ENCODE data around the gene IAH1. TPM values are rescaled to one million over a fixed set of nuclear protein-coding genes. Genes with fewer than 3 reads are reported as not detected.
A peak's percentile ranks its signal among the peaks of the same experiment; 100 is the strongest.

Gene IAH1
- total and polyA plus RNA-seq, 2 of the 4 experiments (the other 2 are of a cell fraction): 84.5 to 89.8 TPM

- peak overlapping the region; percentile 100 for H3K27ac ChIP-seq (ENCODE audit: insufficient read depth, low read length)
- ChIA-PET POLR2A (ENCODE audit: unreplicated experiment) (interaction anchor here (0.7 kb wide), 1 partner anchor 355 kb away, joined by 3 read pairs; no protein-coding TSS in a partner anchor), CTCF (interaction anchor here (0.8 kb wide), 1 partner anchor 9 kb away, joined by 3 read pairs; no protein-coding TSS in a partner anchor)
- peaks cover 7% of the 10 kb centered on the region; the same call in 1 of the 2 replicates for H3K9me1 ChIP-seq (ENCODE audit: insufficient read depth, low read length)
- peak overlapping the region; percentile 100 for H3K4ac ChIP-seq (ENCODE audit: low read depth, low read length)
- DNase-seq: peak; percentile 61
- intact Hi-C loops (cut with micrococcal nuclease) (no loop called here), dilution Hi-C loops (cut with HindIII; ENCODE audit: low sequenced_read_pairs, unreplicated experiment) (no loop called here), in situ Hi-C loops (cut with MboI; ENCODE audit: low sequenced_read_pairs) (no loop called here)
- H2AK5ac ChIP-seq (ENCODE audit: low read depth, low read length): peak overlapping the region; percentile 100
- peaks cover 4% of the 10 kb centered on the region in 2 experiments; a peak in 3 of 4 replicates for H3K79me1 ChIP-seq (ENCODE audit: low read depth in 1 of 2, low read length in 2 of 2)
- peak overlapping the region; percentile 100 for H2BK20ac ChIP-seq (ENCODE audit: low read depth, low read length)
- peak overlapping the region; percentile 99 for H3K23ac ChIP-seq (ENCODE audit: low read depth, low read length)
- no peaks in the 10 kb centered on the region for H3K9me3 ChIP-seq (ENCODE audit: control insufficient read depth, insufficient read depth, low read length)
- peak overlapping the region; percentile 87; the same call in 1 of the 2 replicates for H3K56ac ChIP-seq (ENCODE audit: extremely low read depth, insufficient read depth, low read length)
- no peaks in the 10 kb centered on the region for H3K27me3 ChIP-seq (ENCODE audit: control insufficient read depth, insufficient read depth, low read length)
- H2AFZ ChIP-seq (replicated peaks; ENCODE audit: low read length, poor library complexity): peak overlapping the region; percentile 71
- TF ChIP-seq MAZ (IDR thresholded peaks at IDR 0.05; ENCODE audit: borderline replicate concordance, low read depth, low read length) (no peak), FOS (IDR thresholded peaks at IDR 0.05; ENCODE audit: low read depth, low read length) (peak; percentile 59; the same call in 1 of the 2 replicates), BHLHE40 (IDR thresholded peaks at IDR 0.05; ENCODE audit: low read depth, low read length) (no peak), CHD1 (IDR thresholded peaks at IDR 0.05; ENCODE audit: low read depth, low read length) (no peak), POLR2A (IDR thresholded peaks at IDR 0.05; ENCODE audit: low read depth, low read length) (no peak), MAFK (IDR thresholded peaks at IDR 0.05; ENCODE audit: low read depth, low read length) (no peak)
- H3K4me1 ChIP-seq (ENCODE audit: control insufficient read depth, insufficient read depth, low read length): peaks cover 11% of the 10 kb centered on the region
- peak overlapping the region; percentile 88 for H3K4me2 ChIP-seq (ENCODE audit: low read depth, low read length)
- H3K14ac ChIP-seq (replicated peaks; ENCODE audit: low read depth, low read length): peak overlapping the region; percentile 100
- BruUV-seq (replicated peaks): no TSS peak
- H2AK9ac ChIP-seq (replicated peaks; ENCODE audit: low read depth, low read length, poor library complexity): peak overlapping the region; percentile 85
- peak overlapping the region; percentile 100 for H2BK5ac ChIP-seq (ENCODE audit: low read depth, low read length, poor library complexity, severe bottlenecking)
- H2BK120ac ChIP-seq (ENCODE audit: low read depth, low read length): peak overlapping the region; percentile 100
- H3K36me3 ChIP-seq (ENCODE audit: control insufficient read depth, insufficient read depth, low read length): peaks cover 20% of the 10 kb centered on the region
- no peak overlapping the region for H3K4me3 ChIP-seq (ENCODE audit: insufficient read depth, low read depth, low read length)
- H4K5ac ChIP-seq (ENCODE audit: low read depth, low read length): peak overlapping the region; percentile 100
- H3K18ac ChIP-seq (ENCODE audit: low read depth, low read length): peak overlapping the region; percentile 100
- H4K20me1 ChIP-seq (ENCODE audit: insufficient read depth, low read length): peaks cover 13% of the 10 kb centered on the region; the same call in 1 of the 2 replicates
- ATAC-seq (ENCODE audit: low read depth): peak; percentile 25
- peak overlapping the region; percentile 99 for H4K91ac ChIP-seq (ENCODE audit: insufficient read depth, low read depth, low read length)
- H3K9ac ChIP-seq (ENCODE audit: low read depth, low read length): peak overlapping the region; percentile 77
- peak overlapping the region; percentile 100; the same call in 1 of the 3 replicates for H2BK15ac ChIP-seq (ENCODE audit: low read depth, low read length)
- WGBS, 2 experiments (ENCODE audit: extremely low coverage in 2 of 2, insufficient read length in 1 of 2): no CpG with 5 or more reads among the region's 1 CpG
- H4K8ac ChIP-seq (ENCODE audit: low read depth in 2 of 2, low read length in 2 of 2): peak overlapping the region; percentile 82 to 100
Measured at GRCh38 chr2:9439536-9439935, 34.8 kb upstream of the IAH1 start.

Measured in IMR-90 (cell line).